Parathyroid adenoma (tissue), 2 donors: ENCODE data around the gene STX1B.
A peak's percentile ranks its signal among the peaks of the same experiment; 100 is the strongest.

Source experiments
- H2AFZ ChIP-seq: fragments of 300-600 bp; sonication (generic); one replicate; pipeline ENCODE4 v1.7.0; 2017; ENCODE audit warnings: antibody characterized with exemption, mild to moderate bottlenecking
- H3K27ac ChIP-seq: fragments of 300-600 bp; sonication (generic); one replicate; pipeline ENCODE4 v1.7.0; 2017
- H3K27me3 ChIP-seq: fragments of 300-600 bp; sonication (generic); one replicate; pipeline ENCODE4 v1.7.0; 2017; ENCODE audit warnings: low read length; ENCODE audit not compliant: control insufficient read depth, insufficient read depth
- H3K36me3 ChIP-seq: fragments of 300-600 bp; sonication (generic); one replicate; pipeline ENCODE4 v1.7.0; 2017; ENCODE audit warnings: low read length; ENCODE audit not compliant: control insufficient read depth, insufficient read depth
- H3K4me1 ChIP-seq: fragments of 300-600 bp; sonication (generic); one replicate; pipeline ENCODE4 v1.7.0; 2017; ENCODE audit warnings: control low read depth
- H3K4me2 ChIP-seq: fragments of 300-600 bp; sonication (generic); one replicate; pipeline ENCODE4 v1.7.0; 2017; ENCODE audit warnings: low read length
- H3K4me3 ChIP-seq: fragments of 300-600 bp; sonication (generic); one replicate; pipeline ENCODE4 v1.7.0; 2017; ENCODE audit warnings: low read depth, low read length
- H3K79me2 ChIP-seq: fragments of 300-600 bp; sonication (generic); one replicate; pipeline ENCODE4 v1.7.0; 2017; ENCODE audit warnings: control low read depth
- H3K9ac ChIP-seq: fragments of 300-600 bp; sonication (generic); one replicate; pipeline ENCODE4 v1.7.0; 2017; ENCODE audit warnings: mild to moderate bottlenecking
- H3K9me3 ChIP-seq: fragments of 300-600 bp; sonication (generic); one replicate; pipeline ENCODE4 v1.7.0; 2017; ENCODE audit warnings: low read length; ENCODE audit not compliant: control insufficient read depth
- CTCF ChIP-seq: fragments of 300-600 bp; sonication (generic); IDR thresholded peaks from one replicate; pipeline ENCODE4 v1.7.0; 2017; ENCODE audit warnings: antibody characterized with exemption, mild to moderate bottlenecking
- donor health status: primary hyperparathyroidism.

The STX1B gene

GRCh38 chr16:30996324-30996984 lies 14.0 kb downstream of the STX1B start:
- Histone ChIP-seq H3K36me3 (no peaks in the 10 kb centered on the region), H3K27me3 (no peaks in the 10 kb centered on the region), H2AFZ (peak overlapping the region; percentile 87), H3K4me1 (peaks cover 3% of the 10 kb centered on the region), H3K4me3 (peak overlapping the region; percentile 60), H3K79me2 (no peaks in the 10 kb centered on the region), H3K9me3 (no peaks in the 10 kb centered on the region), H3K9ac (no peak overlapping the region), H3K27ac (no peak overlapping the region), H3K4me2 (peak overlapping the region; percentile 73)
- no peak for TF ChIP-seq CTCF

DNA sequence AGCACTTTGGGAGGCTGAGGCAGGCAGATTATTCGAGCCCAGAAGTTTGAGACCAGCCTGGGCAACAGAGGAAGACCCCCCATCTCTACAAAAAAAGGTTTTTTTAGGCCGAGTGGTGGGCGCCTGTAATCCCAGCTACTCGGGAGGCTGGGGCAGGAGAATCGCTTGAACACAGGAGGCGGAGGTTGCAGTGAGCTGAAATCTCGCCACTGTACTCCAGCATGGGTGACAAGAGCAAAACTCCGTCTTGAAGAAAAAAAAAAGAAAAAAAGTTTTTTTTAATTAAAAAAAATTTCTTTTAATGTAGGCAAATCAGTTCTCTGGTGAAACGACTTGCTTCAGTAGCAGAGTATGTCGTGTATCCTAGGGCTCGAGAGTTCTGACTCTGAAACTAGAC lies 14.5 kb downstream of the STX1B start:
- H3K9ac ChIP-seq, result no peak overlapping the region
- no peak overlapping the region for H2AFZ ChIP-seq
- no peak overlapping the region for H3K27ac ChIP-seq
- H3K4me1 ChIP-seq, result peaks cover 3% of the 10 kb centered on the region
- no peaks in the 10 kb centered on the region for H3K27me3 ChIP-seq
- H3K4me2 ChIP-seq, result no peak overlapping the region
- no peaks in the 10 kb centered on the region for H3K9me3 ChIP-seq
- H3K36me3 ChIP-seq, result no peaks in the 10 kb centered on the region
- no peak for TF ChIP-seq CTCF
- no peaks in the 10 kb centered on the region for H3K79me2 ChIP-seq
- no peak overlapping the region for H3K4me3 ChIP-seq

DNA sequence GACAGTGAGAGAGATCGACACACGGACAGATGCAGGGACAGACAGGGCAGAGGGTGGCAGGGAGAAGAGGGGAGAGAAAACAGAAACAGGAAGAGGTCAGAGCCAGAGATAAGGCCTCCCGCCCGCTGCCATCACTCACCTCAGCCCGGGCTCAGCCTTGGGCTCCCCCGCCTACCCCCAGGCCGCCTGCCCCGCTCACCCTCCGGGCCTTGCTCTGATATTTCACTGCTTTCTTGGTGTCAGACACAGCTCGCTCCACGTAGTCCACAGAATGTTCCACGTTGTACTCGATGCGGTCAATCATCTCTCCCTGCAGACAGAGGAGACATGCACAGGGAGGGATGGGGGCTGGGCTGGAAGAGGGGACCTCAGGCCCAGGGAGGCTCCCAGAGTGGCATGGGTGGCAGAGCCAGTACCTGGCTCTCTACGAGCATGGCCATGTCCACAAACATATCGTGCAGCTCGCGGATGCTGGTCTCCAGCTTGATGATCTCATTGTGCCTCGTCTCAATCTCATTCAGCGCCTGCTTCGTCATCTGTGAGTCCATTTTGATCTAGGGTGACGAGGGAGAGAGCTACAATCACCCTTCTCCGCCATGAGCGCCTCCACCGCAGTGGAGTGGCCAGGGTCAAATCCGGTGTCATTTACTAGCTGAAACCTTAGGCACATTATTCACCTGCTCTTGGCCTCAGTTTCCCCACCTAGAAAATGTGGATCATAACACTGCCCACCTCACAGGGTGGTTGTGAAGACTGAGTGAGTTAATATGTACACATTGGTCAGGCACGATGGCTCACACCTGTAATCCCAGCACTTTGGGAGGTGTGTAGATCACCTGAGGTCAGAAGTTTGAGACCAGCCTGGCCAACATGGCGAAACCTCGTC lies 17.3 kb downstream of the STX1B start:
- Histone ChIP-seq H3K4me2 (no peak overlapping the region), H3K27me3 (no peaks in the 10 kb centered on the region)
- no peak for TF ChIP-seq CTCF

DNA sequence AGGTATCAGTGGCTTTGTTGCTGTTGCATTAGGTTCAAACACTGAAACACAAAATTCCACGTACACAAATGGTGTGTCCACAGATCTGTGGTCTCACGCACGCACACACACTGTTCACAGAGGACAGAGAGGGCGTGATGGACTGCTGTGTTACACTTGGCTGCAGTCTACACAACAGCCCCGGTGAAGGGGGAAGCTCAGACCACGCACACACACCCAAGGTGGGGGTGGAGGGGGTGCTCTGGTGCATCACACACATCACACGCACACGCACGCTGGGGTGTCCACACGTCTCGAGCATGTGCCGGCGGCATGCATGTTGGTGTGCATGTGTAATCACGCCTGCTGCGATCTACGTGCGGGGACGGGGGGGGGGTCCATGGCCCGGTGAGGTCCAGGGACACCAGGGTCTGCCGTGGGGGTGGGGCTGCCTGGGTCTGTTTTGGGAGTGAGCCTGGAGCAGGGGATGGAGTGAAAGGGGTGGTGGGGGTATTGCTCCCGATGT lies 18.1 kb downstream of the STX1B start:
- no peak overlapping the region for H3K9ac ChIP-seq
- H3K36me3 ChIP-seq, result no peaks in the 10 kb centered on the region
- H2AFZ ChIP-seq, result no peak overlapping the region
- no peaks in the 10 kb centered on the region for H3K79me2 ChIP-seq
- TF ChIP-seq CTCF, result no peak
- no peak overlapping the region for H3K27ac ChIP-seq
- no peak overlapping the region for H3K4me3 ChIP-seq
- H3K4me1 ChIP-seq, result peaks cover 3% of the 10 kb centered on the region
- no peak overlapping the region for H3K4me2 ChIP-seq
- no peaks in the 10 kb centered on the region for H3K9me3 ChIP-seq
- H3K27me3 ChIP-seq, result no peaks in the 10 kb centered on the region

More for the DNA sequence above, 17.3 kb downstream of the STX1B start:
- no peaks in the 10 kb centered on the region for H3K36me3 ChIP-seq
- H3K27ac ChIP-seq, result no peak overlapping the region
- no peak overlapping the region for H2AFZ ChIP-seq
- no peaks in the 10 kb centered on the region for H3K79me2 ChIP-seq
- H3K4me1 ChIP-seq, result peaks cover 3% of the 10 kb centered on the region
- H3K4me3 ChIP-seq, result no peak overlapping the region
- H3K9ac ChIP-seq, result no peak overlapping the region
- H3K9me3 ChIP-seq, result no peaks in the 10 kb centered on the region
